Measurements from ENCODE around the gene TLE5.
A peak's percentile ranks its signal among the peaks of the same experiment; 100 is the strongest.
"Not testable (repeated sequence)": the region's sequence is repeated elsewhere in the genome, so short reads cannot be mapped to it uniquely, and the experiment has no call there.

TLE5 gene

GRCh38 chr19:3048190-3048533, 14.1 kb downstream of the TLE5 start:
- DNase-seq, result peak in 1 of 2 experiments; percentile 56
- no peak for TF ChIP-seq GATA1 (IDR thresholded peaks at IDR 0.05; ENCODE audit: low read depth, low read length)
- TF ChIP-seq POLR2A (IDR thresholded peaks at IDR 0.05; ENCODE audit: low read length), result no peak

GRCh38 chr19:3047496-3048189, 14.7 kb downstream of the TLE5 start:
- TF ChIP-seq GATA1 (IDR thresholded peaks at IDR 0.05; ENCODE audit: low read depth, low read length) (peak; percentile 42), POLR2A (IDR thresholded peaks at IDR 0.05; ENCODE audit: low read length) (peak; percentile 79)

GRCh38 chr19:3046698-3047495, 15.4 kb downstream of the TLE5 start:
- TF ChIP-seq POLR2A (IDR thresholded peaks at IDR 0.05; ENCODE audit: low read length), result no peak
- no peak for TF ChIP-seq GATA1 (IDR thresholded peaks at IDR 0.05; ENCODE audit: low read depth, low read length)
- peak; percentile 53 to 57 for DNase-seq

More at GRCh38 chr19:3047496-3048189, 14.7 kb downstream of the TLE5 start:
- peak; percentile 97 to 98 for DNase-seq

- no peak for DNase-seq
- TF ChIP-seq POLR2A (IDR thresholded peaks at IDR 0.05; ENCODE audit: low read length) (no peak), GATA1 (IDR thresholded peaks at IDR 0.05; ENCODE audit: low read depth, low read length) (no peak)
These were observed 16.2 kb downstream of the TLE5 start for GRCh38 chr19:3045885-3046697.

DNA sequence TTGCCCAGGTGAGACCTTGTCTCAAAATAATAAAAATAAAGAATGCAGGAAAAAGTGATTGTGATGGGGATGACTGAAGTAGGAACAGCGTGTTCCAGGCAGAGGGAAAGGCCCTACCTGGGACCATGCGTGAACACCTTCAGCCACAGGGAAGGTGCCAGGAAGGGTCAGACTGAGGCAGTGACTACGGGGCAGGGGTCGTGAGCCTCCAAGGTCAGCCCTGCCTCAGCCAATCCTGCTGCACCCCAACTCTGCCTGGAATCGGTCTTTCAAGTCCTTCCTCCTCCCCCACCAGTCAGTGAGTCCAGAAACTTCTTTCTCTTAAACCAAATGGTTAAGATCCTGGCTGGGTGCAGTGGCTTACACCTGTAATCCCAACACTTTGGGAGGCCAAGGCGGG, 17.1 kb downstream of the TLE5 start:
- no peak for DNase-seq
- TF ChIP-seq GATA1 (IDR thresholded peaks at IDR 0.05; ENCODE audit: low read depth, low read length) (no peak), POLR2A (IDR thresholded peaks at IDR 0.05; ENCODE audit: low read length) (no peak)

DNA sequence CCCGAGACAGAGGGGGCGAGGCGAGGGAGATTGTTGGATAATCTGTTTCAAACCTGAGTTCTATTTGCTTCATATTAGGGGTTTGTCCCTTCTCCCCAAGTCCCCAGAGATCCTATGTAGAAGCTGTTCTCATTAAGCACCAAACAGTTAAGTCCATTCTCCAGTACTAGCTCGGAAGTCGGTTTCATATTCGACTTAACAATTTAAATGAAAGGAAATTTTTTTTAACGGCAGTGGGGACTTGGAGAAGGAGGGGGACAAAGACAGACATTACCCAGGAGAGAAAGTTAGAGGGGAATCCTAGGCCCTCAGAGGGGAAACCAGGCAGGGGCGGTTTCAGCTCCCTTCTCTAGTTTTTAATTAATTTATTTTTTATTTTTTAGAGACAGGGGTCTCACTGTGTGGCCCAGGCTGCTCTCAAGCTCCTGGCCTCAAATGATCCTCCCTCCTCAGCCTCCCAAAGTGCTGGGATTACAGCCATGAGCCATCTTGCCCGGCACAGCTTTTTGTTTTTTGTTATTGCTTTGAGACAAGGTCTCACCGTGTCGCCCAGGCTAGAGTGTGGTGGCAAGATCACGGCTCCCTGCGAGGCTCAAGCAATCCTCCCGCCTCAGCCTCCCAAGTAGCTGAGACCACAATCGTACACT, 19.6 kb downstream of the TLE5 start:
- TF ChIP-seq GATA1 (IDR thresholded peaks at IDR 0.05; ENCODE audit: low read depth, low read length), result no peak
- no peak for TF ChIP-seq POLR2A (IDR thresholded peaks at IDR 0.05; ENCODE audit: low read length)
- DNase-seq, result no peak

DNA sequence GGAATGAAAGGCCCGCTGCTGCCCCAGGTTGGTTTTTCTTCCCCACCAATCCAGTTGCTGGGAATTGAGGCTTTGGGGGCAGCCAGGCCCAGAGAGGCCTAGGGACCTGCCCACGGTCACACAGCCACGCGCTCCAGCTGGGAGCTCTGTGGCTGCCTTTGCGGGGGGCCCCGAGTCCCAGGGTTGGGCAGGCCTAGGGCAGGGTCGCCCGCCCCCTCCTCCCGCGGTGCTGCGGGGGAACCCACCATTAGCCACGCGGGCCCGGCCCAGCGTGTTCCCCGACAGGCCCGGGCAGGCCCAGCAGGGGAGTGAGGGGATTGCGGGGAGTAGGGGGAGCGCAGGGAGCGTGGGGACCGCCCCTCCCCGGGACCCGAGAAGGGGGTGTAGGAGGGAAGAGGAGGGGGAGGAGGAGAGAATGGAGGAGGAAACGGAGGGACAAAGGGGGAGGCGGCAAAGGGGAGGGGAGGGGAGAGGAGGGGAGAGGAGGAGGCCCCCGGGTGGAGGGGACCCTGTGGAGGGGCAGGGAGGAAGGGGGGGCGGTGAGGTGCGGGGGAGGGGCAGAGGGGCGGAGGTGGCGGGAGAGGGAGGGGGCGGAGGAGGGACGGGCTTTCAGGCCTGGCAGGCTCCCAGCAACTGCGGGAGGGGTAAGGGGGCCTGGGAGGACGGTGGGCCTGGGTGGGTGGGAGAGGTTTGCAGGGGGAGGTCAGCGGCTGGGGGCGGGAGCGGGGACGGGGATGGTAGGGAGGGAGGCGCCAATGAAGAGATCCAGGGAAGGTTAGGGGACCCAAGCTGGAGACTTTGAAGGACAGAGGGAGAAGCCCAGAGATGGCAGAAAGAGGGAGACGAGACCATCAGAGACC, 20.3 kb downstream of the TLE5 start:
- DNase-seq, result no peak
- TF ChIP-seq POLR2A (IDR thresholded peaks at IDR 0.05; ENCODE audit: low read length) (no peak), GATA1 (IDR thresholded peaks at IDR 0.05; ENCODE audit: low read depth, low read length) (no peak)

DNA sequence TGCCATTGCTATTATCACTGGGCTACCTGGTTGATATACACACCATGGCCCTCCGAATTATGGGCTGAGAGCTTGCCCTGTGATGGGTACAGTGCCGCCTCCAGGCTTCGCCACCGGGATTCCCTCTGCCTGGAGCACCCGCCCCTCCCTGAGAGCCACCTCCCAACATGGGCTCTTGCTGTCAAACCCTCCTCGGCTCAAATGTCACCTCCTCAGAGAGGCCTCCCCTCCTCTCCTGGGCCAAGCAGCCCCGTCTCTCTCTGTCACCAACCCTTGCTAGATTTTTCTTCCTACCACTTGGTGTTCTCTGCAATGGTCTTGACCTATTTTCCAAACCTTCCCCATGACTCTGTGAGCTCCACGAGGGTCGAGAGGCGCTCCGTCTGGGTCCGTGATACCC, 21.0 kb downstream of the TLE5 start:
- DNase-seq, result no peak
- TF ChIP-seq POLR2A (IDR thresholded peaks at IDR 0.05; ENCODE audit: low read length), result no peak

DNA sequence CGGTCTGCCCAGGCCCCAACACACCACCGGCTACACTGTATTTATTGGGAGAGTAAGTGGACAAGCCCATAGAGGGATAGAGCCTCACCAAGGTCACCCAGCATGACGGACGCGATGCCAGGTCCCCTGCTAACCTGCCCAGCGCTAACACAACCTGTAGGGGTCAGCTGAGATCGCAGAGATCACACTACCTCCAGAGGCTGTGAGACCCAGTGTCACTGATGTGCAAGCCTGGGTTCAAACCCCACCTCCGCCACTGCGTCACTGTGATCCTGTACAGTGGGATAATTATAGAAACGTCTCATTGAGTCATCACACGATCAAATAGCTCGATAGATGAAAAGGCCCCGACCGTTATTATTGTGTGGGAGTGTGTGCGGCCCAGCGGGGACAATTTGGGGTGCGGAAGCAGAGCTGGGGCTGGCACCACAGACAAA, 22.6 kb downstream of the TLE5 start:
- DNase-seq, result no peak
- no peak for TF ChIP-seq GATA1 (IDR thresholded peaks at IDR 0.05; ENCODE audit: low read depth, low read length)

GRCh38 chr19:3039125-3039524, 23.2 kb downstream of the TLE5 start:
- no peak for DNase-seq
- TF ChIP-seq GATA1 (IDR thresholded peaks at IDR 0.05; ENCODE audit: low read depth, low read length) (no peak), POLR2A (IDR thresholded peaks at IDR 0.05; ENCODE audit: low read length) (no peak)

DNA sequence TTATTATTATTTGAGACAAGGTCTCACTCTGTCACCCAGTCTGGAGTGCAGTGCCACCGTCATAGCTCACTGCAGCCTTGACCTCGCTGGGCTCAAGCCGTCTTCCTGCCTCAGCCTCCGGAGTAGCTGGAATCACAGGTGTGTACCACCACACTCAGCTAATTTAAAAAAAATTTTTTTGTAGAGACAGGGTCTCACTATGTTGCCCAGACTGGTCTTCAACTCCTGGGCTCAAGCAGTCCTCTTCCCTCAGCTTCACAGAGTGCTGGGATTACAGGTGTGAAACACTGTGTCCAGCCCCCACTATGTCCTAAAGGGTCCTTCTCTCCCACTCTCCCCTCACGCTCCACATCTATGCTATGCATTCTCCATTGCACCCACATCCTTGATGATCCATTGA, 24.1 kb downstream of the TLE5 start:
- no peak for DNase-seq
- TF ChIP-seq POLR2A (IDR thresholded peaks at IDR 0.05; ENCODE audit: low read length), result no peak
- TF ChIP-seq GATA1 (IDR thresholded peaks at IDR 0.05; ENCODE audit: low read depth, low read length), result no peak

DNA sequence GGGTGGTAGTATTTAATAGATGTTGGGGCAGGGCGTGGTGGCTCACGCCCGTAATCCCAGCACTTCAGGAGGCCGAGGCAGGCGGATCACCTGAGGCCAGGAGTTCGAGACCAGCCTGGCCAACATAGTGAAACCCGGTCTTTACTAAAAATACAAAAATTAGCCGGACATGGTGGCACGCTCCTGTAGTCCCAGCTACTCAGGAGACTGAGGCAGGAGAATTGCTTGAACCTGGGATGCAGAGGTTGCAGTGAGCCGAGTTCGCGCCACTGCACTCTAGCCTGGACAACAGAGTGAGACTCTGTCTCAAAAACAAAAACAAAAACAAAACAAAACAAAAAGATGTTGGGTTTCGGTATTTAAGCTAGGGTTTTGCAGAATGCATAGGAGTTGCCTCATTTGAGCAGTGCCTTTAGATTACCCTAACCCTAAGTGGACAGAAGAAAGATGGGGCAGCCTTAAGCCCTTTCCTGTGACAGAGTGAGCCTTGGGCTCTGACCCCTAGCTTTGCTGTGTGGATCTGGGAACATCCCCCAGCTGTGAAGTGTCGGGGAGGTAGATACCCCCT, 25.2 kb downstream of the TLE5 start:
- not testable (repeated sequence) for DNase-seq
